GM19035 (cell line): ENCODE measurements around the gene NFIC.
"Not testable (repeated sequence)": the region's sequence is repeated elsewhere in the genome, so short reads cannot be mapped to it uniquely, and the experiment has no call there.

Experiments used
- ATAC-seq: cut with Tn5 transposase; IDR thresholded peaks from one replicate; pipeline ENCODE4 v1.9.1; 2021; ENCODE audit not compliant: unreplicated experiment

Gene NFIC

GRCh38 chr19:3506384-3507340 lies 140.3 kb downstream of the NFIC start:
- no peak for ATAC-seq

DNA sequence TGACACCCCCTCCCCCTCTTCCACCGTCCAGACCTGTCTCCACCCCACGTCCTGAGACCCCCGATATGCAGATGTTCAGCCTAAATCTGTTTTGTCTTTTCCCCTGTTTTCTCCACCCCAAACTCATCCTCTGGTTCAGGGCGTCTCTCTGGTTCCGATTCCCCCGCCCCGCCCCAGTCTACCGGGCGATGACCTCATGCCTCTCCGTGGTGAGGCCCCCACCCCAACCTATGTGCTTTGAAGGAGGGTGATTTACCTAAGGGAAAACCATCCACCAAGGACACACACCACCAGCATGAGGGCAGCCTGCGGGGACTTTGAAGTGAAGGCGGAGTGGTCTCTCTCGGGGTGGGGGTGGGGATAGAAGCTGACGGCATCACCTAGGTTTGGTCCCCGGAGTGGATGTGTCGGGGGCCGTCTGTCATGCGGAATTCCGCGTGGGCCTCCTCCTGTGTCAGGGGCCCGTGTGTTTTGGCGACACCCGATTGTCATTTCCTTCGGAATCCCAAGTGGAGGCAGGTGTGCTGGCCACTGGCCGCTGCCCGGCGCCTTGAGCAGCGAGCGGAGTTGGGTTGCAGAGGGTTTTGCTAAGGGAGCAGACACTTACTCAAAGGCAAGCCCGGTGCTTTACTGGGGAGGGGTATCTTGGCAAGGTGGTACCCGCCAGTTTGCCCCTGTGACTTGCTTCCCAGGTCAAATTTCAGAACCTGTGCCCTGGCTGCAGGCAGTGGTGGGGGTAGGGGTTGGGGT lies 141.2 kb downstream of the NFIC start:
- no peak for ATAC-seq

- ATAC-seq = not testable (repeated sequence)
These were observed 141.8 kb downstream of the NFIC start for GRCh38 chr19:3508121-3508661.

- ATAC-seq = no peak
These were observed 142.6 kb downstream of the NFIC start for GRCh38 chr19:3508771-3509535.

DNA sequence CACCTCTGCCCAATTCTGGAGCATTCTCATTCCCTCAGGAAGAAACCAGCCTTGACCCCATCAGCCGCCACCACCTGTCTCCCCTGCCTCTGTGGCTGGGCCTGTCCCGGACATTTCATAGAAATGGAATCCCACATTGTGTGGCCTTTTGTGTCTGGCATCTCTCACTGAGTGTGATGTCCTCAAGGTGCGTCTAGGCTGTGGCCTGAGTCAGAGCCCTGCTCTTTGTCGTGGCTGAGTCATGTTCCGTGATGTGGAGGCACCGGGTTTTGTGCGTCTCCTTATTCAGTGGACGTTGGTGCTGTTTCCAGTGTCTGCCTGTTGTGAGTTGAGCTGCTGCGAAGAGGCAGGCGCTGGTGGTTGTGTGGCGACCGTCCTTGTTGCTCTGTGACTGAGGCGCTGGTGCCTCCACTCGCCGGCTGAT lies 143.2 kb downstream of the NFIC start:
- no peak for ATAC-seq

DNA sequence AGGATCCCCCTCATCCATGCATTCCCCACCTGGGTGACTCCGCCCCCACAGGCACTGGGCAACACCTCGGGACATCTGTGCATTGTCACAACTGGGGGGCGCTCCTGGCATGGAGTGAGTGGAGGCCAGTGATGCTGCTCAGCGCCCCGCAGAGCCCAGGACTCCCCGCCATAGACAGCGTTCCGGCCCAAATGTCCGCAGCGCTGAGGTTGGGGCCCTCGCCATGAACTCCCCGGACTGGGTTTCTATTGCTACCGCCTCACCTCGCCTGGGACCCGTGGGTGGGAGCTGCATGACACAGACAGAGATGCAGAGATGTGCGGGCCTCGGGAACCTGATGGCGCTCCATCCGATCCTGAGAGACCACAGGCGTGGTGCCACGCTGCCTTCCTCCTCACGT lies 144.3 kb downstream of the NFIC start:
- ATAC-seq = no peak

DNA sequence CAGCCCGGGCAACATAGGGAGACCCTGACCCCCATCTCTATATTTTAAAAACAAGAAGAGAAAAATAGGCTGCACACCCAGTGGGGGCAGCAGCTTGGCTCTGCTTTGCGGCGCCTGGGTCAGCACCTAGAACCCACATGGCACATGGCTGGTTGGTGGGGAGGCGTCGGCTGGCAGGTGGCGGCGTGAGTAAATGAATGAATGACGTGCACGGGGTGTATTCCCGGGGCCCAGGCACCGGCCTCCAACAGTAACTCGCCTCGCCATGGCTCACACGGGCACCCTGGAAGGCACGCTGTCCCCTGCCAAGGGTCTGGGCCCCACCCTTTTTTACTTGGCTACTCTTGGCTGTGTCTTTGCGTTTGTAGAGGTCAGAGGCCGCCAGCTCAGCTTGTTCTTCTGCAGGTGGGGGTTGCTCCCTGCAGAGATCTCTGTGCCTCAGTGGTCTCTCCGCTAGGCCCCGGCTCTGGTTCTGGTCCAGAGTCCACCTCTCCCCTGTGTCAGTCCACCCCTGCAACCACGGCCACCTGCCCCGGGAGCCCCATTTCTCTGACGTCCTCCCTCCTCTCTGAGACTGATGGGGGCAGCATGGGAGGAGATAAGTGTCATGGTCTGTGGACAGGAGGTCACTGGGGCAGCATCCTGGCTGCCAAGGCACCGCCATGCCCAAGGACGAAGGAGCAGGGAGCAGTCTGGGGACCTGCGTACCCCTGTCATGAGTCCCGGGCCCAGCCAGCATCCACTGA lies 145.3 kb downstream of the NFIC start:
- no peak for ATAC-seq

DNA sequence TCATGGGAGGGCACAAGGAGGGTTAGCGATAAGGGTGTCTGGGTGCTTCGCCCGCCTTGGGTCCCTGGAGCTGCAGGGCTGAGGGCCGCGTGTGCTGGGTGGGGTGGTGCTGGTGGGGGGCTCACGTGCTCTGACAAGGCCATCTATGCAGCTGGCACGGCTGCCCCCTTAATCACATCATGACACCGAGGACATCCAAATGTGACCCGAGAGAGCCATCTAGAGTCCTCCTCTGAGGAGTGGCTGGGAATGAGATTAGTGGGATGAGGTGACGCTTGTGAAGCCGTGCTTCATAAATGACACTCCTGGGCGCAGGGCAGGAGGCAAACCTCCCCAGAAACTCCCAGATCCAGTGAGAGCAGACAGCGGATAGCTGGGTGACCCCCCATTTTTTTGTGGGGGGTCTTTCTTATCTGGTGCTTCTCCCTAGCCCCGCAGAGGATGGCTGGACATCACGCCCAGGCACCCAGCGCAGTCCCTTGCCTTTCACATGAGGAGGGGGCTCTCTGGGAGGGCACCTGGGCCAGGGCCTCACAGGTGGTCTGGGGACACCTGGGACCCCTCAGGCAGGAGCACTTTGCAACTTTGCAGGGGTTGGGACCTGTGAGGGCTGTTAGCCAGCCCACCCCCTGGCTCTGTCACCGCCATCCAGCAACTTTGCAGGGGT lies 146.3 kb downstream of the NFIC start:
- ATAC-seq = no peak

GRCh38 chr19:3513229-3514140 lies 147.1 kb downstream of the NFIC start:
- no peak for ATAC-seq

GRCh38 chr19:3514930-3515329 lies 148.5 kb downstream of the NFIC start:
- no peak for ATAC-seq

DNA sequence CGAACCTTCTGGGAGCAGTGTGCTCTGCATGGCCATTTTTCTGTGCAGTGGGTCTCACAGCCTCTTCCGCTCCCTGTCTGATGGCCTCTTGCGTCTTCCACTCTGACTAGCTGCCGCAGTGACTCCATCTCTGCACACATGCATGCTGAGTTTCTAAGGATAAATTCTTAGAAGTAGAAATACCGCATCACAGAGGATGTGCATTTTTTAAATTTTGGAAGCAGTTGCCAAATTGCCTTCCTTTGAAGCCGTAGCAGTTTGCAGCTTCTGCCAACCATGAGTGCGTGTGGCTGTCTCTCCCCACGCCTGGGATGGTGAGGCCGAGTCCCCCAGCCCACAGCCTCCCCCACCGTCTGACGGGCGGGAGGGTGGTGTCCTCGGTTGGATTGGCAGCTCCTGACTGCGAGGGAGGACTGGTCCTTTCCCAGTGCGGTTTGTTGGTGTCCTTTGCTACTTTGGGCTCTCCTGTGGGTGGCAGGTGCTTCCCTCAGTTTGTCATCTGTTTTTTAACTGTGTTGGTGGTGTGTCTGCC lies 149.6 kb downstream of the NFIC start:
- no peak for ATAC-seq

DNA sequence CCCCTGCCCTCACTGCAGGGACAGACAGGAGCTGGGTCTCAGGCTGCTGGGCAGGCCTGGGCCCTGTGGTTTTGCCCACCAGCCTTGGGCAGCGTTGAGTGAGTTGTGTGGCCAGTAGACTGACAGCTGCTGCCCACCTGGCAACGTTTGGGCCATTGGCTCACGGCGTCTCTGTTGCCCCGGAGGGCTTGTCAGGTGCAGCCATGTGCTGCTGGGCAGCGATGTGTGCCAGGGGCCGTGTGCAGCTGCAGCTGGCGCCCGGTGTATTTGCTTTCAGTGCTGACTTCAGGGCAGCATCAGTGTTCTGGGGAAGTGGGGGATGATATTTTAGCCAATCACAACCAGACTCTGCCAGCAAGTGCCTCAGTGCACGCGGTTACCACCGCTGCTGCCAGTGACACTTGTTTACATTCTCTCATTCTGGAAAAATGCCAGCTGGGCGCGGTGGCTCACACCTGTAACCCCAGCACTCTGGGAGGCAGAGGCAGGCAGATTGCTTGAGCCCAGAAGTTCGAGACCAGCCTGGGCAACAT lies 150.4 kb downstream of the NFIC start:
- no peak for ATAC-seq

DNA sequence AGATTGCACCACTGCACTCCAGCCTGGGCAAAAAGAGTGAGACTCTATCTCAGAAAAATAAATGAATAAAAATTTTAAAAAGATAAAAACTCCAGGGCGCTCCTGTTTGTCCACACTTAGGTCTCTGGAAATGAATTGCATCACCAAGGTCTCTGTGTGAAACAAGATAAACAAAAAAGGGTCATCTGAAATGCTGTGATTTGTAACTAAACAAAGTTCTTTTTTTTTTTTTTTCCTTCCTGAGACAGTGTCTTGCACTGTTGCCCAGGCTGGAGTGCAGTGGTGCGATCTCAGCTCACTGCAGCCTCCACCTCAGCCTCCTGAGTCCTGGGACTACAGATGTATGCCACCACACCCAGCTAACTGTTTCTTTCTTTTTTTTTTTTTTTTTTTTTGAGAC lies 151.3 kb downstream of the NFIC start:
- ATAC-seq = no peak

DNA sequence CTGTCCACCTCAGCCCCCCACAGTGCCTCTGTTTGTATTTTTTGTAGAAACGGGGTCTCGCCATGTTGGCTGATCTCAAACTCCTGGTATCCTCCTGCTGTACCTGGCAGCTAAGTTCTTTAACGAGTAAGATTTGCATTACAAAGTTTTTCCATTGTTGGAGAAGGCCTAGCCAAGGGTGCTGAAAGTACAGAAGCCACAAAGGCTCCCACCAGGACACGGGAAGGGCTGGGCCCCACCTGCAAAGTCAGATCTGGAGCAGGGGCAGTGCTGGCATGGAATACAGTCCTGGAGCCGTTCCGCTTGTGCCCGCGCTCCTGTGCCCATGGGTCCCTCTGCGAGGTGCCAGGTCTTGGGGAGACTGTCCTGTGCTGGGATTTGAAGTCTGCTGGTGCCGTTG lies 151.9 kb downstream of the NFIC start:
- ATAC-seq = no peak

DNA sequence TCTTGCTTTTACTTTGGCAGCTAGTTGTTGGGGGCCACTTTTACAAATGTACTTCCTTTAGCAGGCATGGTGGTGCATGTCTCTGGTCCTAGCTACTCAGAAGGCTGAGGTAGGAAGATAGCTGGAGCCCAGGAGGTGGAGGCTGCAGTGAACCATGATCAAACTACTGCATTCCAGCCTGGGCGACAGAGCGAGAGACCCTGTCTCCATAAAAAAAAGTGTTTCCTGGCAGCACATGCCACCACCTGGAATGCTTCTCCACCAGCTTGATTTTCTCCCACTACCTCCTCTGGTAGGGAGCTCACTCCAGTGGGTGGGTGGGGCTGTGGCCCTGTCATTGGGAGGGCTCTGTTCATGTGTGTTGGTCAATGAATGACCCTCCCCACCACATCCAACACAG lies 152.3 kb downstream of the NFIC start:
- no peak for ATAC-seq
